Measurements from ENCODE around the gene DAZAP1. TPM values are rescaled to one million over a fixed set of nuclear protein-coding genes. Genes with fewer than 3 reads are reported as not detected.

DAZAP1 gene
- total RNA-seq, 2 donors from 2014 or later, result 233 to 282 TPM

DNA sequence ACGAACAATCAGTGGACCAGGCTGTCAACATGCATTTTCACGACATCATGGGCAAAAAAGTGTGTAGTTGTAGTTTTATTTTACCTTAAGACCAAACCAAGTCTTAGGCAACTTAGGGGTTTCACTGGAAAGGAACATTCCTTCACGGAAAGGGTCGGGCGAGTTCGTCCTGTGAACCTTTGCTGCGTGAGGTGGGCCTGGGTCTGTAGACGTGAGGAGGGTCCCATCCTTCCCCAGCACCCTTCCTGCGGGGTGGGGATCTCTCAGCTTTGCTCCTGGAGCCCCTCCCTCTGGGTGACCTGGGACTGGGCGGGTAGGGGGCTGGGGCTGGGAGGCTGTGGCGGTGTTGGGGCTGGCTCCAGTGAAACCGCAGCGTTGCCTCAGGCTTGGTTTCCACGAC is 18.5 kb downstream of the DAZAP1 start:
- Mint-ChIP-seq H3K36me3 (peaks cover 12% of the 10 kb centered on the region), H3K9me3 (no peaks in the 10 kb centered on the region), H3K4me1 (ENCODE audit: low read depth in 2 of 2) (peaks cover 0 to 7% of the 10 kb centered on the region in 2 donors), H3K27ac (no peak overlapping the region), H3K4me3 (no peak overlapping the region), H3K27me3 (no peaks in the 10 kb centered on the region)
- DNase-seq (ENCODE audit: low spot score), result no peak
- no peak for ATAC-seq

DNA sequence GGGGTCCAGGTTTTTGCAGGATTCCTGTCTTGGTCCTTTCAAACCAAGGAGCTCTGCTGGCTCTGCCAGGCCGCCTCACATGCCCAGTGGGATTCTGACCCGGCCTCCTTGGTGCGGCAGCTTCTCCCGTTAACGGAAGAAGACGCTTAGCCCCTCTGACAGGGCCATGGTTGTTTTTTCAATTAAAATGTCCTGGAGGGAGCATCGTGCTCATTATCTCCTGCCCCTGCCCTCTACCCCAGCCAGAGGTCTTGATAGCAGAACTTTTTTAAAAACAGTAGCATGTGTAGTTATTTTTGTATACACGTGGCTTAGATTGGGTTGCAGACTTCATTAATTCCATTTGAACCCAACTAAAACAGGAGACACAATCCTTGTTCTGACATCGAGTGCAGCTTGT is 19.4 kb downstream of the DAZAP1 start:
- Mint-ChIP-seq H3K27ac (no peak overlapping the region), H3K27me3 (no peaks in the 10 kb centered on the region), H3K4me1 (ENCODE audit: low read depth in 2 of 2) (peaks cover 0 to 7% of the 10 kb centered on the region in 2 donors), H3K4me3 (no peak overlapping the region), H3K9me3 (no peaks in the 10 kb centered on the region), H3K36me3 (peaks cover 12% of the 10 kb centered on the region)
- ATAC-seq (no peak), DNase-seq (ENCODE audit: low spot score) (no peak)

DNA sequence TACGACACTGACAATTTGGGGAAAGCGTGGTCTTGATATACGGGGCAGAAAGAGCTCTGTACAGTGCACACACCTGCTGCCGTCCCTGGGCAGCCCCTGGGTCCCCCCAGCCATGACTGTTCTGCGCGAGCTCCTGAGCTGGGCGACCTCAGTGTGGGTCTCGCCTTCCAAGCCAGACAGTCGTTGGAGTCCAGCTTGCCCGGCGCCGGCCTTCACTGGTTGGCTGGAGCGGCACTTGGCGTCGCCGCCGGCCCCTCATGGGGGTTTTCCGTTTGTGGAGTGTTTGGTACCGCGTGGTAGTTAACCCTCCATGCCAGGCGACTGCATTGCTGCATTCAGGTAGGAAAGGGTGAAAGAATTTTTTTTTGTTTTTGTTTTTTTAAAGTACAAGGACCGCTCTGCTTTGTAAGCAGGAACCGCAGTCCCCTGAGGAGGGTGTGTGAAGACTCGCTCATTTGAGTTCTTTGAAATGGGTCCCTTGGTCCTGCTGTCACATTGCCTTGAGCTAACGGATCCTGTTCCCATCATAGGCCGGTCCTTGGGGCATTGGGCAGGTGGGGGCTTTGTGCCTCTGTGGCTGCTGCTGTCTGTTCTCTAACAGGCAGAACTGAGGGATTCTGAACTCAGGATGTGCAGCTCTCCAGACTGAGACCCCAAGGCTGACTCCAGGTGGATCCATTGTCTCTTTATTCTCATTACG is 20.0 kb downstream of the DAZAP1 start:
- Mint-ChIP-seq H3K27me3 (no peaks in the 10 kb centered on the region), H3K4me3 (no peak overlapping the region), H3K36me3 (peaks cover 12% of the 10 kb centered on the region), H3K4me1 (ENCODE audit: low read depth in 2 of 2) (peaks cover 0 to 7% of the 10 kb centered on the region in 2 donors), H3K9me3 (no peaks in the 10 kb centered on the region), H3K27ac (no peak overlapping the region)
- DNase-seq (ENCODE audit: low spot score), result no peak
- ATAC-seq, result no peak

DNA sequence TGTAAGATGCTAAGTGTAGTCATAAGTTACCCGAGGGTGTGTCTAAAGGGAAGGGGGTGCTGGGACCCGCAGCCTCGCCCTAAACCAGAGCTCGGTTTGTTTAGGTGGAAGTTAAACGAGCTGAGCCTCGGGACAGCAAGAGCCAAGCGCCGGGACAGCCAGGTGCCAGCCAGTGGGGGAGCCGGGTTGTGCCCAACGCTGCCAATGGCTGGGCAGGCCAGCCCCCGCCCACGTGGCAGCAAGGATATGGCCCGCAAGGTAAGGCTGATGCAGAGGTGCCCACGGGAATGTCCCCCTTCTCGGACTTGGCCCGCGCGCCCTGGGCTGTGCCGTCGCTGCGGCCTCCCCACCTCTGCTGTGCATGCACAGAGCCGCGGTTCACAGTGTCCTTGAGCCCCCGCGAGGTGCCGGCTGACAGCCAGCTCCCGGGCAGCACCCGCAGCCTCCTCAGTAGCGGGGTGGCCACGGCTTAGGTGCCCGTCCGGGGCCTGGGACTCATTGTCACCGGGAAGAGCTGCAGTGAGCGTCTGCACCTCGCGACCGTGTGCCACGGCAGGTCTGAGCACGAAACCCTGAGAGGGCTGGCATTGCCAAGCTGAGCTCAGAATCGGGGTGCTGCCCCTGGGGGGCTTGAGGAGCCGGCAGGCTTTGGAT is 21.5 kb downstream of the DAZAP1 start:
- ATAC-seq (no peak), DNase-seq (ENCODE audit: low spot score) (no peak)
- Mint-ChIP-seq H3K4me3 (no peak overlapping the region), H3K4me1 (ENCODE audit: low read depth in 2 of 2) (peaks cover 0 to 4% of the 10 kb centered on the region in 2 donors), H3K27ac (no peak overlapping the region), H3K27me3 (no peaks in the 10 kb centered on the region), H3K36me3 (no peaks in the 10 kb centered on the region), H3K9me3 (no peaks in the 10 kb centered on the region)

DNA sequence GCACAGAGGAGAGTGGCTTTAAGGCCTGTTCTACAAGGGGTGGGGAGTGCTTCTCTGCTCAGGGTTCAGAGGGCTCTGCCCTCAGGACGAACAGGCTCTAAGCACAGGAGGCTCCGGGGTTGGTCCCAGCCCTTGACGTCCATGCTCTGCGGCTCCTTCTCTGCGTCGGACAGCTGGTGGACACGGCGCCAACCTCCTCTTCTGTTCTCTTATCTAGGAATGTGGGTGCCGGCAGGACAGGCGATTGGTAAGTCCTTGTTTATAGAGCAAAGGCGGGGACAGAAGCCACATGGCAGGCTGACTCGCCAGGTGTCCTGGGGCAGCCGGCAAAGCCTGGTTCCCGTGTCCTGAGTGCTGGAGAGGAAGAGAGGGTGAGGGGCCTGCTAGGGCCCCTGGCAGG is 22.4 kb downstream of the DAZAP1 start:
- Mint-ChIP-seq H3K4me3 (no peak overlapping the region), H3K27me3 (no peaks in the 10 kb centered on the region), H3K36me3 (no peaks in the 10 kb centered on the region), H3K27ac (no peak overlapping the region), H3K9me3 (no peaks in the 10 kb centered on the region), H3K4me1 (ENCODE audit: low read depth in 2 of 2) (peaks cover 0 to 4% of the 10 kb centered on the region in 2 donors)
- ATAC-seq (no peak), DNase-seq (ENCODE audit: low spot score) (no peak)

DNA sequence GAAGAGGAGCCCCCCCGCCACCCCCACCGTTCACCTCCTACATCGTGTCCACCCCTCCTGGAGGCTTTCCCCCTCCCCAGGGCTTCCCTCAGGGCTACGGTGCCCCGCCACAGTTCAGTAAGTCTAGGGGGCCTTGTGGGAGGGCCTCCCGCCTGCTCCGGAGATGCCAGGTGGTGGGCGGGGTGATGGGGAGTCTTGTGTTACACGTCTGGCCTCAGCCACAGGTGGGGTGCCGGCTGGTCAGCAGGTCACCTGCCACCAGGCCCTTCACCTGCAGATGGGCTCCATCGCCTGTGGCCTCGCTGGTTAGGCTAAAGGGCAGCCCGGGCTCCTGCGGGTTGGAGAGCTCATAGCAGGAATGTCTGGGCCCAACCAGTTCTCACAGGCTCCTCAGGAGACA is 22.9 kb downstream of the DAZAP1 start:
- ATAC-seq (no peak), DNase-seq (ENCODE audit: low spot score) (no peak)
- H3K9me3 Mint-ChIP-seq, result no peaks in the 10 kb centered on the region
- no peak overlapping the region for H3K27ac Mint-ChIP-seq
- H3K27me3 Mint-ChIP-seq, result no peaks in the 10 kb centered on the region
- H3K4me1 Mint-ChIP-seq (ENCODE audit: low read depth in 2 of 2), result peaks cover 0 to under 1% of the 10 kb centered on the region in 2 donors
- H3K4me3 Mint-ChIP-seq, result no peak overlapping the region
- H3K36me3 Mint-ChIP-seq, result no peaks in the 10 kb centered on the region

DNA sequence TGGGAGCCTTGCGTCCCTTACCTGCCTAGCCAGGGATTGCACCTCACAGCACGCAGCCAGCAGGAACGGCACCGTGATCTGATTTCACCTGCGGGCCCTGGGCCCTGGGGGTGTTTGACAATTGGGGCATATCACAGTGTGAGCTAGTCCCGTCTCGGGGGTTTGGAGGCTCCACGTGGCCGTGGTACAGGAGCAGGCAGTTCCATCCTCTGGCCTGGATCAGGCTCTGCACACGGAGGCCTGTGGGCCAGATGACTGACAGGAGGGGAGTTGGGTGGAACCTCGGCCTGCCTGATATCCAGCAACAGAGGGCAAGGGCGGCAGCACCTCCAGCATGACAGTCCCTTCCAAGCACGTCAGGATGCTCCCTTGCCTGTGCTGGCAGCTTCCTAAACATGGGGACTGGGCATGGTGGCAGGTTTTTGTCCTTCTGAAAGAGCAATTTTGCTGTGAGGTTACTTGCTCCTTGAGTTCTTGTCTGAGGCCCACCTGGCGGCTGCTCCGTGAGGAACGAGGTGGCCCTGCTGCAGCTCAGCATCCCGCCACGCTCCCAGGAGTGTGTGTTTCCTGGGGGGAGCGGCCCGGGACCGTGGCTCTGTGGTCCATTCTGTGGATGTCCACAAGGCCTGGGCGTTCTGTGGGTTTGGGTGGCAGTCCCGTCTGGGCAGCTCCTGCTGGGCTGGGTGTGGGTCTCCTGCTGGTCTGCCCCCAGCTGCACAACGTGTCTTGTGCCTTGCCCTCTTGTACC is 24.5 kb downstream of the DAZAP1 start:
- H3K9me3 Mint-ChIP-seq, result no peaks in the 10 kb centered on the region
- H3K27ac Mint-ChIP-seq, result no peak overlapping the region
- H3K36me3 Mint-ChIP-seq, result no peaks in the 10 kb centered on the region
- H3K4me1 Mint-ChIP-seq (ENCODE audit: low read depth in 2 of 2), result peaks cover 0 to 3% of the 10 kb centered on the region in 2 donors
- H3K27me3 Mint-ChIP-seq, result no peaks in the 10 kb centered on the region
- ATAC-seq, result no peak
- no peak for DNase-seq (ENCODE audit: low spot score)
- H3K4me3 Mint-ChIP-seq, result no peak overlapping the region

DNA sequence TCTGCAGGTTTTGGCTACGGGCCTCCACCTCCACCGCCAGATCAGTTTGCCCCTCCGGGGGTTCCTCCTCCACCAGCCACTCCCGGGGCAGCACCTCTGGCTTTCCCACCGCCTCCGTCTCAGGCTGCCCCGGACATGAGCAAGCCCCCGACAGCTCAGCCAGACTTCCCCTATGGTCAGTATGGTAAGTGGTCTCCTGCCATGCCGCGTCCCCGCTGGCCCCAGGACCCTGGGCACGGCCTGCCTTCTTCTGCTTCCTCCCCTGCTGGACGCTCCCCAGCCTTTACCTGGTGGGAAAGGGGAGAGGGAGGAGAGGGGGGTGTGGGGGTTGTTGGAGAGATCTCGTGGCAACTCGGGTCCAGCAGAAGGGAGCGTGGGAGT is 25.1 kb downstream of the DAZAP1 start:
- H3K9me3 Mint-ChIP-seq, result no peaks in the 10 kb centered on the region
- H3K4me3 Mint-ChIP-seq, result no peak overlapping the region
- no peaks in the 10 kb centered on the region for H3K27me3 Mint-ChIP-seq
- no peak overlapping the region for H3K27ac Mint-ChIP-seq
- DNase-seq (ENCODE audit: low spot score) (no peak), ATAC-seq (no peak)
- no peaks in the 10 kb centered on the region for H3K36me3 Mint-ChIP-seq
- peaks cover 0 to 3% of the 10 kb centered on the region in 2 donors for H3K4me1 Mint-ChIP-seq (ENCODE audit: low read depth in 2 of 2)

DNA sequence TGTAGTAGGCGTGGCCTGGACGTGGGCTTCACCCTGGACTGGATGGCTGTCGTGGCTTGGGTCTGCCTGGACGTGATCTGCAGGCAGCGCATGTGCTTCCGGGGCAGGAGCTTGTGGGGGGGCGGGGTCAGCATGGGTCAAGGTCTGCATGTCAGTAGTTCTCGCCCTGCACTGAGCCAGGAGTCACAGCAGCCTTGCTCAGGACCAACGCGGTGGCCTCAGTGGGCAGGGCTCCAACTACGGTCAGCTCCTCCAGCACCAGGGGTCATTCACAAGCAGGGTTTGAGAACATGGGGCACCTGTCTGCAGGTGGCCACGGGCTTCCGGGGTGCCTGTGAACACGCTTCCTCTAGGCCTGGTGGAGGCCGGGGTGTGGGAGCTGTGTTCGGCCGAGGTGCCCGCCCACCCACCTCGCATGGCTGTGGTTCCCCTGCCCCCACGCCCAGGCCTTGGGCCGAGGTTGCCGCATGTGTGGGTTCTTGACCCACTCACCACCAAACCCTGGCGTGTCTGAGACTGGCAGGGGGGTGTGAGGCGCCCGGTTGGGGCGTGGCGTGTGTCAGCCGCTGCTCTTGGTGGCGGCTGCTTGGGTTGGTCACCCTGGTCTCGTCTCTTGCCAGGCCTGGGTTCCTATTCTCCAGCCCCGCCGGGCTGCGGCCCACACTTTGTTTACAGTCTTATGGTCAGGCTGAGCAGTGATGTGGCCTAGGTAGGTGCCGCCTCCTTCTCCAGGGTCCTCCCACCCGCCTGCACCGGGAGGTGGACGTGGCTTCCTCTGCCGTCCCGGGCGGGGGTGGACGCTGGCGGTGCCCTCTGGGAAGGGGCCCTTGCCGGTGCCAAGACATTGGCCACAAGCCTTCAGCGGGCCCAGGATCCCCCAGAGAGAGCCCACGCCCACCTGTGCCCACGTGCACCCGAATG is 26.0 kb downstream of the DAZAP1 start:
- Mint-ChIP-seq H3K9me3 (no peaks in the 10 kb centered on the region), H3K36me3 (no peaks in the 10 kb centered on the region), H3K4me3 (no peak overlapping the region), H3K27me3 (no peaks in the 10 kb centered on the region), H3K4me1 (ENCODE audit: low read depth in 2 of 2) (peaks cover 0 to 6% of the 10 kb centered on the region in 2 donors), H3K27ac (no peak overlapping the region)
- DNase-seq (ENCODE audit: low spot score), result no peak
- peak in 1 of 2 donors; percentile 18 for ATAC-seq

DNA sequence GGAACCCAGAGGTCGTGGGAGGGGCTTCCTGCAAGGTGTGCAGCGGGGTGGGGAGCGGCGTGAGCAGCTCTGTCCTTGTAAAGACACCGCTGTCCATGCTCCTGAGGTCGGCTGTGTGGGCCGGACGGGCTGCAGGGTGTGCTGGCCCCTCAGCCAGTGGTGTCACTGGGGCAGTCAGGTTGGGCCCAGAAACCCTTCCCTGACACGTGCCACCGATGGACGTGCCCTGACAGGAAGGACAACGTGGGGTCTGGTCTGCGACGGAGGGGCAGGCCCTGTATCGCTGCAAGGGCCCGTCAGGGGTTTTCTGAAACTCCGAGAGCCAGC is 26.6 kb downstream of the DAZAP1 start:
- Mint-ChIP-seq H3K36me3 (no peaks in the 10 kb centered on the region), H3K4me3 (no peak overlapping the region)
- no peak for ATAC-seq

DNA sequence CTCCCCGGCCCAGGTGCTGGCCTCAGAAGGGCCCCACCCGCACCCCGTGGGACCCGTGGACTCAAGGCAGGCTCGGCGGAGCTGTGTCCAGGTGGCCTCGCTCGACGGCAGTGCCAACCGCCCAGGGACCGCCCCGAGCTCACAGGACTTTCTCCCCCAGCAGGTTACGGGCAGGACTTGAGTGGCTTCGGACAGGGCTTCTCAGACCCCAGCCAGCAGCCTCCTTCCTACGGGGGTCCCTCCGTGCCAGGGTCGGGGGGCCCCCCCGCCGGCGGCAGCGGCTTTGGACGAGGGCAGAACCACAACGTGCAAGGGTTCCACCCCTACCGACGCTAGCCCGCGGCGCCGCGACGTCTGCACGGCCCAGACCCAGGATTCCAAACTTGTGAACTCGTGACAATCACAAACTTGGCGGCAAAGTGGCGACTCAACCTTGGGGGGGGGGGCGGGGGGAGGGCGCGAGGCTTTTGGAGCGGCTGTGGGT is 27.2 kb downstream of the DAZAP1 start:
- Mint-ChIP-seq H3K27ac (no peak overlapping the region), H3K4me3 (no peak overlapping the region), H3K36me3 (no peaks in the 10 kb centered on the region), H3K4me1 (ENCODE audit: low read depth in 2 of 2) (peaks cover 0 to 9% of the 10 kb centered on the region in 2 donors), H3K9me3 (no peaks in the 10 kb centered on the region), H3K27me3 (no peaks in the 10 kb centered on the region)
- DNase-seq (ENCODE audit: low spot score) (no peak), ATAC-seq (no peak)

More for the DNA sequence above, 26.6 kb downstream of the DAZAP1 start:
- Mint-ChIP-seq H3K27me3 (no peaks in the 10 kb centered on the region), H3K9me3 (no peaks in the 10 kb centered on the region), H3K4me1 (ENCODE audit: low read depth in 2 of 2) (peaks cover 0 to 6% of the 10 kb centered on the region in 2 donors), H3K27ac (no peak overlapping the region)
- DNase-seq (ENCODE audit: low spot score), result no peak

DNA sequence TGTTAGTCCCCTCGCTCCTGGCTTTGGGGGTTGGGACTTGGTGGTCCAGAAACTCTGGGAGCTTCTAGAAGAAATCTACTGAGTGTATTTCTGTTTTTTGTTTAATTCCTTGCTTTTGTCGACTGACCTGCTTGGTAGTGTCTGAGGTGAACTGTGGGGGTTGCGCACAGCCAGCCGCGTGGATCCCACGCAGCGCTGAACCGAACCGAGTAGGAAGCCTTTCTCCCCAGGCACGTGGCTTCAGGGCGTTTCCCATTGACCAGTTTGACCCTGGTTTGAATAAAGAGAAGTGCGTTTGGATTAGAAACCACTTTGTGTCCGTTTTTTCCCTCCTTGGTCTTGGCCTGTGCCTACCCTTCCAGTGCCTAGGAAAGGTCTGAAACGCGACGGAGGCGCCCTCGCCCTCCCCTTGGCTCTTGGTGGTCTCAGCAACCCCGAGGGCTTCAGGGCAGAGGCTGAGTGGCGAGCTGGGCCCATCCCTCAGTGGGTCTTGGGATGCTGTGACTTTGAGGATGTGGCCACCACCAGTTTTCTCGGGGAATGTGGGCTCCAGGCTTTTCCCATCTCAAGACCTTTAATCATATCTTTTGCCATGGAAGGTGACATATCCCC is 28.1 kb downstream of the DAZAP1 start:
- H3K4me3 Mint-ChIP-seq, result no peak overlapping the region
- no peaks in the 10 kb centered on the region for H3K36me3 Mint-ChIP-seq
- no peaks in the 10 kb centered on the region for H3K27me3 Mint-ChIP-seq
- no peaks in the 10 kb centered on the region for H3K9me3 Mint-ChIP-seq
- DNase-seq (ENCODE audit: low spot score) (no peak), ATAC-seq (no peak)
- peaks cover 0 to 14% of the 10 kb centered on the region in 2 donors for H3K4me1 Mint-ChIP-seq (ENCODE audit: low read depth in 2 of 2)
- H3K27ac Mint-ChIP-seq, result no peak overlapping the region

DNA sequence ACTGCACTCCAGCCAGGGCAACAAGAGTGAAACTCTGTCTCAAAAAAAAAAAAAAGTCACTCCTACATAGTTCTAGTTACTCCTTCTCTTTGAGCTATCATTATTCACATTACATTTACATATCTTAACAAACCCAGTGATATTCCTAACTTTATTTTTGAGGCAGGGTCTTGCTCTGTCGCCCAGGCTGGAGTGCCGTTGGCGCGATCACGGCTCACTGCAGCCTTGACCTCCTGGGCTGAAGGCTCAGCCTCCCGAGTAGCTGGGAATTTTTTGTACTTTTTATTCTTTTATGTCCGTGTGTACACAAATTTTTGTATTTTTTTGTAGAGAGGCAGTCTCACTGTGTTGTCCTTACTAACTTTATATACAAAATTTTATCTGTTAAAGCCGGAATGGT is 30.2 kb downstream of the DAZAP1 start:
- Mint-ChIP-seq H3K4me1 (ENCODE audit: low read depth in 2 of 2) (peaks cover 8 to 22% of the 10 kb centered on the region in 2 donors), H3K27me3 (no peaks in the 10 kb centered on the region), H3K9me3 (no peaks in the 10 kb centered on the region), H3K36me3 (no peaks in the 10 kb centered on the region), H3K4me3 (peak overlapping the region; percentile 91), H3K27ac (peak overlapping the region; percentile 95 to 98)
- ATAC-seq (no peak), DNase-seq (ENCODE audit: low spot score) (no peak)

All from natural killer cell treated with Interleukin-12 subunit alpha and Interleukin-12 subunit beta and Interleukin-15 and Interleukin-18, amount 100 ng/mL, for 72 hours (primary cell).